Ovary (tissue), 3 donors: ENCODE results near the gene LCE1F.

Source experiments
- POLR2A ChIP-seq: fragments of 450-650 bp; IDR thresholded peaks from one replicate; pipeline ENCODE4 v1.6.1; 2017; ENCODE audit warnings: antibody characterized with exemption, mild to moderate bottlenecking, moderate library complexity
- TF ChIP-seq, protein P1 (sequence below), 3 donors: fragments of 450-650 bp in 2 of 3; fragments of 200-600 bp in 1 of 3; IDR thresholded peaks; one replicate each; pipeline versions ENCODE4 v1.5.1 to v1.8.0; 2016 to 2022; ENCODE audit warnings: antibody characterized with exemption in 3 of 3, mild to moderate bottlenecking in 1 of 3
- donor health status: DM: no; HTN: no; CAD: no.

DNA sequence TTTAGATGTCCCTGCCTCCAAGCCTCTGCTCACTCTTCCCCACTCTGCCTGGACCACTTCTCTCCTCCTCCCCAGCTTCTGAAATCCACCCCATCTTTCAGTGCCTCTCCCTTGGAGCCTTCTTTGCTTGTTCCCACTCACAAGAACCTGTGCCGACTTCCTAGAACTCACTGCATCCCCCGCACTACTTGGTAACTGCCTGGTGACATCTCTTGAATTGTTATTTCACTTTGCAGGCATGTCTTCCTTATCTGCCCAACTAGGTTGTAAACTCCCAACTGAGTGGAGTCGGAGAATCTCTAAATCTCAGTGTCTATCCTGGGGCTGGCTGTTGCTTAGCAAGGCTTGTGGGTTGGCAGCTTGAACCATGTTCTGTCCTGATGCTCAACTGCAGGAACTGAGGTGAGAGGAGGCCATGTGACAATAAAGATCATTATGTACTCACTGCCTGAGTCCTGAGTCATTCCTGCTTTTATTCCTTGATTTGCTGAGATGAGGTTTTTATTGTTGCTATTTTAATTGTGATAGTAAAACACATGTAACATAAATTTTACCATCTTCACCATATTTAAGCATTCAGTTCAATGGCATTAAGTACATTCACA lies 13.2 kb upstream of the LCE1F start:
- no peak for TF ChIP-seq POLR2A
- TF ChIP-seq, protein P1, sequence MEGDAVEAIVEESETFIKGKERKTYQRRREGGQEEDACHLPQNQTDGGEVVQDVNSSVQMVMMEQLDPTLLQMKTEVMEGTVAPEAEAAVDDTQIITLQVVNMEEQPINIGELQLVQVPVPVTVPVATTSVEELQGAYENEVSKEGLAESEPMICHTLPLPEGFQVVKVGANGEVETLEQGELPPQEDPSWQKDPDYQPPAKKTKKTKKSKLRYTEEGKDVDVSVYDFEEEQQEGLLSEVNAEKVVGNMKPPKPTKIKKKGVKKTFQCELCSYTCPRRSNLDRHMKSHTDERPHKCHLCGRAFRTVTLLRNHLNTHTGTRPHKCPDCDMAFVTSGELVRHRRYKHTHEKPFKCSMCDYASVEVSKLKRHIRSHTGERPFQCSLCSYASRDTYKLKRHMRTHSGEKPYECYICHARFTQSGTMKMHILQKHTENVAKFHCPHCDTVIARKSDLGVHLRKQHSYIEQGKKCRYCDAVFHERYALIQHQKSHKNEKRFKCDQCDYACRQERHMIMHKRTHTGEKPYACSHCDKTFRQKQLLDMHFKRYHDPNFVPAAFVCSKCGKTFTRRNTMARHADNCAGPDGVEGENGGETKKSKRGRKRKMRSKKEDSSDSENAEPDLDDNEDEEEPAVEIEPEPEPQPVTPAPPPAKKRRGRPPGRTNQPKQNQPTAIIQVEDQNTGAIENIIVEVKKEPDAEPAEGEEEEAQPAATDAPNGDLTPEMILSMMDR (IDR thresholded peaks at IDR 0.05), result no peak
